ENCODE measurements around the gene OR10G7.
A peak's percentile ranks its signal among the peaks of the same experiment; 100 is the strongest.

Gene OR10G7

GRCh38 chr11:124041254-124041653 lies at the start of gene OR10G7:
Gene OR10G7 (minus strand): TSS chr11:124041325. CDS start chr11:124039001, 2,324 bp downstream.
- no peak for DNase-seq (ENCODE audit: low read depth in 1 of 2, low spot score in 1 of 2)

GRCh38 chr11:124085997-124086846 lies 45.1 kb upstream of the OR10G7 start:
- DNase-seq (ENCODE audit: low read depth in 1 of 2, low spot score in 1 of 2) = no peak

- DNase-seq (ENCODE audit: low read depth in 1 of 2, low spot score in 1 of 2) = no peak
Observed at GRCh38 chr11:124085583-124085982, 44.5 kb upstream of the OR10G7 start.

- no peak for DNase-seq (ENCODE audit: low read depth in 1 of 2, low spot score in 1 of 2)
Observed at GRCh38 chr11:124082371-124082770, 41.2 kb upstream of the OR10G7 start.

- DNase-seq (ENCODE audit: low read depth in 1 of 2, low spot score in 1 of 2) = no peak
Observed at GRCh38 chr11:124081483-124081882, 40.4 kb upstream of the OR10G7 start.

GRCh38 chr11:124080327-124081001 lies 39.3 kb upstream of the OR10G7 start:
- no peak for DNase-seq (ENCODE audit: low read depth in 1 of 2, low spot score in 1 of 2)

- DNase-seq (ENCODE audit: low read depth in 1 of 2, low spot score in 1 of 2) = no peak
Observed at GRCh38 chr11:124079631-124080326, 38.7 kb upstream of the OR10G7 start.

- DNase-seq (ENCODE audit: low read depth in 1 of 2, low spot score in 1 of 2) = no peak
Observed at GRCh38 chr11:124078591-124078990, 37.5 kb upstream of the OR10G7 start.

GRCh38 chr11:124077266-124077665 lies 36.1 kb upstream of the OR10G7 start:
- no peak for DNase-seq (ENCODE audit: low read depth in 1 of 2, low spot score in 1 of 2)

GRCh38 chr11:124075841-124076651 lies 34.9 kb upstream of the OR10G7 start:
- DNase-seq (ENCODE audit: low read depth in 1 of 2, low spot score in 1 of 2) = no peak

- DNase-seq (ENCODE audit: low read depth in 1 of 2, low spot score in 1 of 2) = no peak
Observed at GRCh38 chr11:124075492-124075840, 34.3 kb upstream of the OR10G7 start.

GRCh38 chr11:124074554-124074953 lies 33.4 kb upstream of the OR10G7 start:
- DNase-seq (ENCODE audit: low read depth in 1 of 2, low spot score in 1 of 2) = no peak

- no peak for DNase-seq (ENCODE audit: low read depth in 1 of 2, low spot score in 1 of 2)
Observed at GRCh38 chr11:124072147-124072546, 31.0 kb upstream of the OR10G7 start.

GRCh38 chr11:124071623-124071948 lies 30.5 kb upstream of the OR10G7 start:
- DNase-seq (ENCODE audit: low read depth in 1 of 2, low spot score in 1 of 2) = no peak

GRCh38 chr11:124070915-124071622 lies 29.9 kb upstream of the OR10G7 start:
- peak; percentile 26 to 43 for DNase-seq (ENCODE audit: low read depth in 1 of 2, low spot score in 1 of 2)

- no peak for DNase-seq (ENCODE audit: low read depth in 1 of 2, low spot score in 1 of 2)
Observed at GRCh38 chr11:124069429-124070401, 28.6 kb upstream of the OR10G7 start.

GRCh38 chr11:124068601-124069110 lies 27.5 kb upstream of the OR10G7 start:
- no peak for DNase-seq (ENCODE audit: low read depth in 1 of 2, low spot score in 1 of 2)

GRCh38 chr11:124052966-124053365 lies 11.8 kb upstream of the OR10G7 start:
- DNase-seq (ENCODE audit: low read depth in 1 of 2, low spot score in 1 of 2) = no peak

GRCh38 chr11:124050748-124051147 lies 9.6 kb upstream of the OR10G7 start:
- DNase-seq (ENCODE audit: low read depth in 1 of 2, low spot score in 1 of 2) = no peak

All from stimulated activated CD4-positive, alpha-beta T cell treated with anti-CD3 and anti-CD28 coated beads, Interleukin-15, amount 100 ng/mL, for 1 hour (primary cell).